ENCODE measurements around the gene FZR1.

- TF ChIP-seq EP300 (IDR thresholded peaks at IDR 0.05) (no peak), CTCF (IDR thresholded peaks at IDR 0.05) (no peak)
Measured at GRCh38 chr19:3479177-3479833, 26.8 kb upstream of the FZR1 start.
